Measurements from ENCODE around the gene PLEKHM1. TPM values are rescaled to one million over a fixed set of nuclear protein-coding genes. Genes with fewer than 3 reads are reported as not detected.
A peak's percentile ranks its signal among the peaks of the same experiment; 100 is the strongest.

Gene PLEKHM1
- total RNA-seq, 1 donor: 25.0 TPM

- no peak for DNase-seq (ENCODE audit: low read depth)
- TF ChIP-seq CTCF (IDR thresholded peaks at IDR 0.05; ENCODE audit: insufficient read depth, low read depth, low read length): peak; percentile 13
- H3K4me3 ChIP-seq (ENCODE audit: low read depth, low read length): no peak overlapping the region
Observed at GRCh38 chr17:45398800-45399199, 91.7 kb downstream of the PLEKHM1 start.

GRCh38 chr17:45397796-45398195 lies 92.7 kb downstream of the PLEKHM1 start:
- H3K4me3 ChIP-seq (ENCODE audit: low read depth, low read length): no peak overlapping the region
- TF ChIP-seq CTCF (IDR thresholded peaks at IDR 0.05; ENCODE audit: insufficient read depth, low read depth, low read length): no peak
- no peak for DNase-seq (ENCODE audit: low read depth)

GRCh38 chr17:45396496-45397205 lies 93.9 kb downstream of the PLEKHM1 start:
- H3K4me3 ChIP-seq (ENCODE audit: low read depth, low read length): no peak overlapping the region
- DNase-seq (ENCODE audit: low read depth): no peak
- TF ChIP-seq CTCF (IDR thresholded peaks at IDR 0.05; ENCODE audit: insufficient read depth, low read depth, low read length): no peak

- H3K4me3 ChIP-seq (ENCODE audit: low read depth, low read length): peak overlapping the region; percentile 25
- no peak for TF ChIP-seq CTCF (IDR thresholded peaks at IDR 0.05; ENCODE audit: insufficient read depth, low read depth, low read length)
- no peak for DNase-seq (ENCODE audit: low read depth)
Observed at GRCh38 chr17:45395569-45396415, 94.7 kb downstream of the PLEKHM1 start.

GRCh38 chr17:45394913-45395568 lies 95.5 kb downstream of the PLEKHM1 start:
- peak overlapping the region; percentile 25 for H3K4me3 ChIP-seq (ENCODE audit: low read depth, low read length)
- peak; percentile 86 for DNase-seq (ENCODE audit: low read depth)
- peak; percentile 80 for TF ChIP-seq CTCF (IDR thresholded peaks at IDR 0.05; ENCODE audit: insufficient read depth, low read depth, low read length)

- no peak for DNase-seq (ENCODE audit: low read depth)
- no peak overlapping the region for H3K4me3 ChIP-seq (ENCODE audit: low read depth, low read length)
- no peak for TF ChIP-seq CTCF (IDR thresholded peaks at IDR 0.05; ENCODE audit: insufficient read depth, low read depth, low read length)
Observed at GRCh38 chr17:45394564-45394912, 96.0 kb downstream of the PLEKHM1 start.
